Renal pelvis (tissue), 12 donors: Measurements from ENCODE around the gene KLF12. TPM values are rescaled to one million over a fixed set of nuclear protein-coding genes. Genes with fewer than 3 reads are reported as not detected.

Experiments used
- DNase-seq: peaks from one replicate; pipeline ENCODE4 v3.0.0-alpha.2; 2013
- long read RNA-seq, 16 experiments: transcript quantifications; one replicate each; lab custom pipeline, GENCODE V29; 2026
- polyA plus RNA-seq, 3 donors: library from polyadenylated mRNA; unstranded; fragments of 120-200 nt; gene quantifications; one replicate each; pipeline ENCODE4 v1.2.1, GENCODE V29; 2013; ENCODE audit not compliant: insufficient read length in 3 of 3

The KLF12 gene
- 10 to 100 TPM; 22.4 to 24.9 (median 23.0) TPM for polyA plus RNA-seq
- long read RNA-seq, donor 1, full-length matches to known transcripts: 1 of 1 reads
- long read RNA-seq, donor 1, partial matches to known transcripts: 0 of 1 reads
- long read RNA-seq, donor 1, other reads (novel, unspliced or antisense): 0 of 1 reads
- long read RNA-seq, donor 2: 0 reads
- long read RNA-seq, donor 3: 0 reads
- long read RNA-seq, donor 4: 0 reads
- long read RNA-seq, donor 5: 0 reads
- long read RNA-seq, donor 6, full-length matches to known transcripts: 1 of 1 reads
- long read RNA-seq, donor 6, partial matches to known transcripts: 0 of 1 reads
- long read RNA-seq, donor 6, other reads (novel, unspliced or antisense): 0 of 1 reads
- long read RNA-seq, donor 7: 0 reads
- long read RNA-seq, donor 8, full-length matches to known transcripts: 1 of 1 reads
- long read RNA-seq, donor 8, partial matches to known transcripts: 0 of 1 reads
- long read RNA-seq, donor 8, other reads (novel, unspliced or antisense): 0 of 1 reads
- long read RNA-seq, donor 9, partial matches to known transcripts: 5 of 11 reads
- long read RNA-seq, donor 9, other reads (novel, unspliced or antisense): 6 of 11 reads
- long read RNA-seq, donor 10: 0 reads
- long read RNA-seq, donor 11: 0 reads
- long read RNA-seq, donor 12: 0 reads
- long read RNA-seq, donor 13: 0 reads
- long read RNA-seq, donor 14: 0 reads
- long read RNA-seq, donor 15: 0 reads
- long read RNA-seq, donor 16: 0 reads

GRCh38 chr13:74134221-74134776, at the start of gene KLF12:
KLF12 (minus strand) TSS chr13:74134404.
- peak; percentile 94 for DNase-seq

- no peak for DNase-seq
Measured at GRCh38 chr13:74182491-74182890, 48.3 kb upstream of the KLF12 start.

DNA sequence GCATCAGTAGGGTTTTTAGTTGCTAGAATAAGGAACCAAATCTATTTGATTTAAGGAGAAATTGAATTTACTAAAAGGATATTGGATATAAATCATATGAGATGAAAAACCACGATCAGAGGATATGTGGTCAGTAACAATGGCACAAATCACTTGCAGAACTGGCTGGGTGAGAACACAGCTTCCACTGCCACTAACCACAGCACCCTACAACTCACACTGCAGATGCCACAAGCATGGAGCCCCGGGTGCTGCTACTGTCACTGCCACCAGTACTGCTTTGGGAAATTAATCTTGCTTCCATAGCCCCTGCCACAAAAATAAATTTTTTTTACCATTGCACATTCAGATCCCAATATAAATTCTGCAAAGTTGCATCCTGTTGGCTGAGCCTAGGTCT, 40.6 kb upstream of the KLF12 start:
- DNase-seq: no peak

- no peak for DNase-seq
Measured at GRCh38 chr13:74173822-74174221, 39.6 kb upstream of the KLF12 start.

DNA sequence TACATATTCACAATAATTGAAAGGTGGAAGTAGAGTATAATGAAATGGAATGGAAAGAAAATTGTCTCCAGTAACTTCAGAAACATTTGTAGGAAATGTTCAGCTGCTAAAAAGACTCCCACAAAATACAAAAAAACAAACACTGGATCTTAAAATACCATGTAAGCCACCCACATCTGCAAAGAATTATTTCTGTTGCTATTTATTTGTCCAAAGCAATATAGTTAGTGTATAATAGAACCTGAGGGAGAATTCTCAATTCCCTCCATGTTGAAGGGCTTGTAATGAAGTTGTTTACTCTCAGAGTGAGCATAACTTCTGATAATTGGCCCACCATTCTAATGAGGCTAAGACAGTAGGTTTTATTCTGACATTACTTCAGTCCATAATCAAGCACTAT, 37.4 kb upstream of the KLF12 start:
- no peak for DNase-seq

DNA sequence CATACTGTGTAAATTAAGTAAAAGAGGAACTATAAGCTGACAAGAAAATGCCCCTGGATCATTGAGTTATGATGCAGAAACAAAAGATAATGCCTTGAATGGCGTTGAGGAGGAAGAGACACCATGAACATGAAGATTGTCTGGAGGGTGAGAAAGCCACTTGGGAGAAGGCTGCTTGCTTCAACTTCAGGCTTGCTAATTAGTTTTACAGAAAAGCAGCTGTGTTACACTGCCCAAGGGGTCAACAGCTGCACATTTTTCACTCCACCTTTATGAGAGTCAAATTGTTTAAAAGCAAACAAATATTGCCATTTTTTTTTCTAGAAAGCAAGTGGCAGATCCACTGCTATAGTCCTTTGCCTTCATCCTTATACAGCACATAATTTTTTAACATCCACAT, 35.5 kb upstream of the KLF12 start:
- DNase-seq: no peak

- DNase-seq: no peak
Measured at GRCh38 chr13:74168263-74168675, 34.1 kb upstream of the KLF12 start.

DNA sequence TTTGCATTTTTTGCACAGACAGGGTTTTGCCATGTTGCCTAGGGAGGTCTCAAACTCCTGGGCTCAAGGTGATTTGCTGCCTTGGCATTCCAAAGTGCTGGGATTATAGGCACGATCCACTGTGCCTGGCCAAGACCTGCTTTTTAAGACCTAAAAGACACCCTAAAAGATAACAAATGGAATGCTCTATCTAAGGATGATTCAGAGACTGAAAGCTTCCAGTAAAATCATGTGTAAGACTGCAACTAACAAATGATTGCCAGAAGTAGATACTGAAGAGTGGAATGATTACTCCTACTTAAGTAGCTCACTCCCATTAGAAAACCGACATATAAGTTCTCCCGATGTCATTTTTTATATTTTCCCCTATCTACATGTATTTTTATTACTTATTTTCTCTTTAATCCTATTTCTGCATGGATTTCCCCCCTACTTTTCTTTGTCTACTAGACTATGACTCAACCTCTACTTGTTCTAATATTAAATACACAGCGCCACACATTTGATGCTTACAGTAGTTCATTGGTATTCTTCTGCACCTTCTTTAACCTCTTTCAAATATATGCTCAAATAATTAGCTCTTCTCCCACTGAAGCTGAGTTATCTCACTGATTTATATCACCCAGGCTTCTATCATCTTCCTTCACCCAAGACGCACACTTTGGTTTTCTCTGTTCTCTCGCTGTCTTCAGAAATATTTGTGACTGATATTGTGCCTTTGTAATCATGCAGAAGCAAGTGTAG, 32.2 kb upstream of the KLF12 start:
- no peak for DNase-seq

GRCh38 chr13:74162782-74163181, 28.6 kb upstream of the KLF12 start:
- DNase-seq: no peak

DNA sequence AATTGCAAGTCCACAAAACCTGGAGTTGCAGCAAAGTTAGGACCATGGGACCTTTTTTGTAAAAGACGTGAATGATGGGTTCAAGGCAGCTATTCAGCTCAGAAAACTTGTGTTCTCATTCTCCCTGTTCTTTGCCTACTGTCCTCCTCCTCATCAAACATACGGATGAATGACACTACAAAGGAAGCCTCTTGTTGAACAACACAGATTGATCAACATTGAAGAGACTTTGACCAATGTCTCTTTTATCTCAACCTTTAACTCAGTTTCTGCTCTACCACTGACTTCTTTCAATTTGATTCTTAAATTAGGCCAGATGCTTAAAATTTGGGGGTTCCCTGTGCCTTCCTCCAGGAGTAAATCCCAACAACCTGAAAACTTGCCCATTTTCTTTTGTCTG, 27.9 kb upstream of the KLF12 start:
- no peak for DNase-seq

DNA sequence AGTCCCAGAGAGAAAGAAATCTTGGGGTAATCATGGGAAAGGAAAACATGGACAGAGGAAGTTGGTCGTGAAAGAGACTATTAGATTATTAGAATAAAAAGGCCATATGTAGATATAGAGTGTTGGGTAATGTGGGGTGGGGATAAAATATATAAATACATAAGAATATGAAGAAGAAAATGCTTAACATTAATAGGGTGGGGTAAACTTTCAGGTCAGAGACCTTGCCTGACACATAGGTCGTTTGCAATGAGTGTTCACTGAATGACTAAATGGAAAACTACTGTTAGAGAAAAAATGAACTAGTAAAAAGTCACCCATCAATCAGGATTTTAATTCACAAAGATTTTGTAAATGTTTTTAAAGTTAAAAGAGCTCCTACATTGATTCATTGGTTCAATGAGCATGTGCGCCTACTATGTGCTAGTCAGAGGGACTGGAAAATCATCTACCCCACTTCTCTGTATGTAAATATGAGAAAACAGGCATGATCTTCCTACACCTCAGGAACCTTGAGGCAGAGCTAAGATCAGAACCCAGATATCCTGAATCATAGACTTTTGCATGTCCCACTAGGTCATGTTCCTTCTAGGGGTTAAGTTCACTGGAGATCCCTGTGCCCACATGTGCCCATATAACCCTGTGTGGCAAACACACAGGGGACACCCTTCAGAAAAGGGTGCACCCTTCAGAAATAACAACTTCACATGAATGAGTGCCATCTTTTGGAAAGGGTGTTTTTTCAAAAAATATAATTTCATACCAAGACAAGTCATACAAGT, 24.6 kb upstream of the KLF12 start:
- DNase-seq: no peak

GRCh38 chr13:74158028-74158427, 23.8 kb upstream of the KLF12 start:
- peak; percentile 61 for DNase-seq

DNA sequence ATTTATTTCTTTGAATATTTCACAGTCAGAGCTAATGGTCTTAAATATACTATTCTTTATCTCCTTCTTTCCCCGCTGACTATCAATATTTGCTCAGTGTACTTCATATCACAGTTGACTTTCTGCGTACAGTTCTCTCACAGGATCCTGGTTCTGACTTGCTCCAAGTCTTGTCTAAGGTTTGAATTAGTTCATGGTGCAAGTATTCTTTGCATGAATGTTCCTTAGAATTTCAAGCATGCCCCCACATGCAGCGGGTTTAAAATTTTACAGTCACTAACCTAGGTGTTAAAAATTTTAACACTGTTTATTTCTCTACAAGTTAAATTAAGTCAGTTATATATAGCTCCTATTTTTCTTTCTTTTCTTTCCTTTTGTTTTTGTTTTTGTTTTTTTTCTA, 20.8 kb upstream of the KLF12 start:
- no peak for DNase-seq

DNA sequence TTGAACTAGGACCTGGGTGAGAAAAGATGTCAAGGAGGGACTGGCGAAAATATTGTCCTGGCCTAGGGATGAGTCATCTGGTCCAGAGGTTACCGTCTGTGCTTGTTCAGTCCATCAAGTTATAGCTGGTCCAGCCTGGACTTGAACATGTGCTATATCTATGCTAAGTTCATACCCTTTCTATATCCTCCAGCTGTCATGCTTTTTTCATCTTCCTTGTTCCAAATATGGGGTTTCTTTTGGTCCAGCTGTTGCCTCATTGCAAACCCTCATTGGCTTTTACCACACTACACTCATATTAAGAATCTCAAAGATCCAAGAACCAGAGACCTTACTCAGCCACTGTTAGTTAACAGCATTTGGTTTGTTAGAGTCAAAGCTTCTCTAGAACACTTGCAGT, 19.1 kb upstream of the KLF12 start:
- DNase-seq: no peak

- no peak for DNase-seq
Measured at GRCh38 chr13:74151859-74152258, 17.7 kb upstream of the KLF12 start.

GRCh38 chr13:74148352-74148751, 14.1 kb upstream of the KLF12 start:
- DNase-seq: no peak

GRCh38 chr13:74145249-74145975, 11.2 kb upstream of the KLF12 start:
- DNase-seq: peak; percentile 80

DNA sequence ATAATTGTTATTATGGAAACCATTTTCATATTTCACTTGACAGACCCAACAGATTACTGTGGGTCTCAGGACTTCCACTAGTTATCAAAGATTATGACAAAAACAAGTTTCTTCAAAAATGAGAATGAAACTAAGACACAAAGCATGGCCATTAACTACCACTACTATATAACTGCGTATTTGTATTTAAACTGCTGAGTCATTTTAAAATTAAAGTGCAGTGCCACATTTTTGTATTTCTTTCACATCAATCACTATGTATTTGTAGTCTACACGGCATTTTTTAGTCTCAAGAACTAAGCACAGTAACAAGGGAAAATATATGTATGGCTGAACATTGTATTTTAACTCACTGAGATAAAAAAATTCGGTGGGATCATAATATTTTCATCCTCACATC, 10.1 kb upstream of the KLF12 start:
- DNase-seq: no peak

GRCh38 chr13:74142257-74142656, 8.1 kb upstream of the KLF12 start:
- no peak for DNase-seq

DNA sequence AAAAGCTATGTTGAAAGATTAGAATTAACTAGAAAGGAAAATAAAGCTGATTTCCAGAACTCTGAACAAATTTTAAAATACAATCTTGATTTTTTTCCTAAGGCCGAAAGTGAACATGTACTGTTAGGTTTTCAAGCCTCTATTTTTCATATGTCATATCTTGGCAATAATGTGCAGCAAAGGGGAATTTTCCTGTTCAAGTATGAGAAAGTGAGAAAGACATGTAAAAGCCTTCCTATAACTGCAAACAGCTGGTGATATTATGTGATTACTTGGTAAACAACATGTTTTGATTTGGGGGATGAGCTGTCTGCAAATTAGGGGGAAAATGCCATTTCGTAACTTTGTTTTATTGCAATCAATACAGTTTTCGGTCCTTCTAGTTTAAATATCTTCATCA, 4.0 kb upstream of the KLF12 start:
- DNase-seq: no peak
